IMR-90 (cell line): ENCODE results near the gene PDGFC. TPM values are rescaled to one million over a fixed set of nuclear protein-coding genes. Genes with fewer than 3 reads are reported as not detected.

Experiments
- ATAC-seq: fragments of 200-7000 bp; cut with Tn5 transposase; 2 replicates; pipeline ENCODE4 v1.9.1; 2020; ENCODE audit warnings: low read depth, mild to moderate bottlenecking, moderate library complexity
- BruUV-seq: library from RNA; stranded (reverse); fragments of 400-500 nt; replicated peaks from 2 replicates; lab custom pipeline; 2021; lab: Mats Ljungman, UMichigan
- CTCF ChIA-PET: fragments of 300-600 bp; formaldehyde crosslinking; extraction: SDS; loops from one replicate; lab custom pipeline; 2021; ENCODE audit warnings: antibody characterized with exemption; lab: Yijun Ruan, JAX
- POLR2A ChIA-PET: fragments of 300-600 bp; sonication (Branson Sonifier 250); formaldehyde crosslinking; loops from one replicate; lab custom pipeline; 2022; ENCODE audit warnings: antibody characterized with exemption; ENCODE audit not compliant: unreplicated experiment; lab: Charles Lee
- DNase-seq: peaks from one replicate; pipeline ENCODE4 v3.0.0; 2013
- H2AFZ ChIP-seq: replicated peaks from 2 replicates; pipeline ENCODE3; 2013; ENCODE audit warnings: low read length, mild to moderate bottlenecking; ENCODE audit not compliant: poor library complexity
- H2AK5ac ChIP-seq: 2 replicates; pipeline ENCODE4 v1.6.1; 2013; ENCODE audit warnings: low read depth, low read length, inconsistent platforms
- H2AK9ac ChIP-seq: replicated peaks from 2 replicates; pipeline ENCODE3; 2013; ENCODE audit warnings: mild to moderate bottlenecking, low read depth, low read length, moderate library complexity; ENCODE audit not compliant: poor library complexity
- H2BK120ac ChIP-seq: 2 replicates; pipeline ENCODE4 v1.6.1; 2013; ENCODE audit warnings: low read depth, low read length, inconsistent platforms
- H2BK15ac ChIP-seq: 3 replicates; pipeline ENCODE4 v1.6.1; 2013; ENCODE audit warnings: low read depth, low read length, inconsistent platforms
- H2BK20ac ChIP-seq: 2 replicates; pipeline ENCODE4 v1.6.1; 2013; ENCODE audit warnings: low read depth, mild to moderate bottlenecking, inconsistent platforms, low read length, moderate library complexity
- H2BK5ac ChIP-seq: 2 replicates; pipeline ENCODE4 v1.6.1; 2013; ENCODE audit warnings: mild to moderate bottlenecking, low read depth, low read length, inconsistent platforms; ENCODE audit not compliant: poor library complexity, severe bottlenecking
- H3K14ac ChIP-seq: replicated peaks from 2 replicates; pipeline ENCODE4 v1.6.1; 2013; ENCODE audit warnings: low read depth, low read length, inconsistent platforms
- H3K18ac ChIP-seq: 2 replicates; pipeline ENCODE4 v1.6.1; 2013; ENCODE audit warnings: low read depth, low read length, control low read depth
- H3K23ac ChIP-seq: 2 replicates; pipeline ENCODE4 v1.6.1; 2013; ENCODE audit warnings: low read depth, low read length, inconsistent platforms
- H3K27ac ChIP-seq: 2 replicates; pipeline ENCODE4 v1.5.1; 2013; ENCODE audit warnings: mild to moderate bottlenecking, control low read depth, low read length; ENCODE audit not compliant: insufficient read depth
- H3K27me3 ChIP-seq: 2 replicates; pipeline ENCODE4 v1.6.1; 2013; ENCODE audit warnings: low read length; ENCODE audit not compliant: control insufficient read depth, insufficient read depth
- H3K36me3 ChIP-seq: 2 replicates; pipeline ENCODE4 v1.6.1; 2013; ENCODE audit warnings: low read length, mixed read lengths; ENCODE audit not compliant: control insufficient read depth, insufficient read depth
- H3K4ac ChIP-seq: 2 replicates; pipeline ENCODE4 v1.6.1; 2013; ENCODE audit warnings: low read depth, low read length, inconsistent platforms
- H3K4me1 ChIP-seq: 2 replicates; pipeline ENCODE4 v1.6.1; 2013; ENCODE audit warnings: low read length, mixed read lengths; ENCODE audit not compliant: control insufficient read depth, insufficient read depth
- H3K4me2 ChIP-seq: 2 replicates; pipeline ENCODE4 v1.6.1; 2013; ENCODE audit warnings: low read depth, mild to moderate bottlenecking, control low read depth, low read length, moderate library complexity
- H3K4me3 ChIP-seq: 2 replicates; pipeline ENCODE4 v1.5.1; 2013; ENCODE audit warnings: low read depth, mild to moderate bottlenecking, control low read depth, low read length, moderate library complexity; ENCODE audit not compliant: insufficient read depth
- H3K56ac ChIP-seq: 2 replicates; pipeline ENCODE4 v1.6.1; 2013; ENCODE audit warnings: low read length, inconsistent platforms; ENCODE audit not compliant: insufficient read depth; ENCODE audit errors: extremely low read depth
- H3K79me1 ChIP-seq, 2 experiments: 2 replicates each; pipeline ENCODE4 v1.6.1; 2013; ENCODE audit warnings: low read length in 2 of 2, inconsistent platforms in 1 of 2, low read depth in 1 of 2
- H3K9ac ChIP-seq: 2 replicates; pipeline ENCODE4 v1.6.1; 2013; ENCODE audit warnings: low read depth, low read length, control low read depth
- H3K9me1 ChIP-seq: 2 replicates; pipeline ENCODE4 v1.6.1; 2013; ENCODE audit warnings: low read length, inconsistent platforms; ENCODE audit not compliant: insufficient read depth
- H3K9me3 ChIP-seq: 2 replicates; pipeline ENCODE4 v1.6.1; 2013; ENCODE audit warnings: low read length; ENCODE audit not compliant: control insufficient read depth, insufficient read depth
- H4K20me1 ChIP-seq: 2 replicates; pipeline ENCODE4 v1.6.1; 2013; ENCODE audit warnings: low read length, inconsistent platforms; ENCODE audit not compliant: insufficient read depth
- H4K5ac ChIP-seq: 2 replicates; pipeline ENCODE4 v1.6.1; 2013; ENCODE audit warnings: mild to moderate bottlenecking, low read depth, low read length, control low read depth
- H4K8ac ChIP-seq, 2 experiments: 2 replicates each; pipeline ENCODE4 v1.6.1; 2013; ENCODE audit warnings: low read depth in 2 of 2, low read length in 2 of 2, control low read depth in 1 of 2, inconsistent platforms in 1 of 2
- H4K91ac ChIP-seq: 2 replicates; pipeline ENCODE4 v1.6.1; 2013; ENCODE audit warnings: low read depth, low read length, inconsistent platforms; ENCODE audit not compliant: insufficient read depth
- CEBPB ChIP-seq: IDR thresholded peaks from 2 replicates; pipeline ENCODE4 v1.6.1; 2012; ENCODE audit warnings: low read depth, low read length, improper control_type of control experiment
- CHD1 ChIP-seq: IDR thresholded peaks from 2 replicates; pipeline ENCODE4 v1.6.1; 2012; ENCODE audit warnings: low read depth, low read length, improper control_type of control experiment
- ELK1 ChIP-seq: fragments of 150-350 bp; IDR thresholded peaks from 2 replicates; pipeline ENCODE4 v1.6.1; 2016; ENCODE audit warnings: low read depth, mild to moderate bottlenecking, low read length, moderate library complexity, borderline replicate concordance
- FOS ChIP-seq: fragments of 150-350 bp; IDR thresholded peaks from 2 replicates; pipeline ENCODE4 v1.6.1; 2016; ENCODE audit warnings: low read depth, low read length
- MAZ ChIP-seq: IDR thresholded peaks from 2 replicates; pipeline ENCODE4 v1.6.1; 2012; ENCODE audit warnings: low read depth, mild to moderate bottlenecking, low read length, improper control_type of control experiment, moderate library complexity, borderline replicate concordance
- NFE2L2 ChIP-seq: fragments of 150-350 bp; IDR thresholded peaks from 2 replicates; pipeline ENCODE4 v1.6.1; 2016; ENCODE audit warnings: low read depth, mild to moderate bottlenecking, low read length
- RAD21 ChIP-seq: IDR thresholded peaks from 2 replicates; pipeline ENCODE4 v1.6.1; 2012; ENCODE audit warnings: low read length, improper control_type of control experiment
- RCOR1 ChIP-seq: IDR thresholded peaks from 2 replicates; pipeline ENCODE4 v1.6.1; 2012; ENCODE audit warnings: mild to moderate bottlenecking, low read length, improper control_type of control experiment; ENCODE audit not compliant: insufficient replicate concordance
- SMC3 ChIP-seq: fragments of 150-350 bp; IDR thresholded peaks from 2 replicates; pipeline ENCODE4 v1.6.1; 2016; ENCODE audit warnings: low read depth, mild to moderate bottlenecking, antibody characterized with exemption, low read length, moderate library complexity
- USF2 ChIP-seq: fragments of 150-350 bp; IDR thresholded peaks from 2 replicates; pipeline ENCODE4 v1.6.1; 2017; ENCODE audit warnings: mild to moderate bottlenecking, antibody characterized with exemption, low read length, low read depth
- WGBS, 2 experiments: methylation state at CpG; one replicate each; pipeline versions ENCODE4 v1.1.5 to v1.1.7; 2013; ENCODE audit warnings: missing lambda C conversion rate in 2 of 2; ENCODE audit not compliant: insufficient read length in 1 of 2; ENCODE audit errors: extremely low coverage in 2 of 2; 5-methylcytosine and 5-hydroxymethylcytosine counted together
- dilution Hi-C: fragments of 300-500 bp; cut with HindIII; formaldehyde crosslinking; loops from one replicate; pipeline ENCODE4 v1.14.3; 2018; ENCODE audit warnings: low sequenced_read_pairs; ENCODE audit not compliant: unreplicated experiment
- in situ Hi-C: fragments of 300-500 bp; cut with MboI; formaldehyde crosslinking; loops from 3 replicates; pipeline ENCODE4 v1.14.3; 2019; ENCODE audit warnings: low sequenced_read_pairs, inconsistent platforms, mixed read lengths
- intact Hi-C: fragments of 100-400 bp; cut with micrococcal nuclease; formaldehyde crosslinking; loops from 2 replicates; pipeline ENCODE4 v1.10.0; 2022
- polyA plus RNA-seq, 3 experiments: library from polyadenylated mRNA; depleted of rRNA; stranded (reverse); fragments of >200 nt; gene quantifications; 2 replicates each; pipeline ENCODE4 v1.2.3, GENCODE V29; 2012; ENCODE audit warnings: low replicate concordance in 1 of 3
- total RNA-seq: library from RNA; depleted of rRNA; stranded (reverse); fragments of >200 nt; gene quantifications from 2 replicates; pipeline ENCODE4 v1.2.3, GENCODE V29; 2012

Gene PDGFC
- total and polyA plus RNA-seq, 2 of the 4 experiments (the other 2 are of a cell fraction) = 19.8 to 90.7 TPM

GRCh38 chr4:156906325-156906724 lies 65.3 kb downstream of the PDGFC start:
- TF ChIP-seq CEBPB (no peak), CHD1 (no peak), NFE2L2 (no peak), USF2 (no peak), FOS (no peak), RCOR1 (no peak), SMC3 (no peak), RAD21 (no peak), ELK1 (no peak), MAZ (no peak)

More at GRCh38 chr4:156906325-156906724, 65.3 kb downstream of the PDGFC start:
- Histone ChIP-seq H2BK20ac (no peak overlapping the region), H4K5ac (no peak overlapping the region), H2AK9ac (no peak overlapping the region), H3K4me1 (peaks cover 2% of the 10 kb centered on the region; the same call in 1 of the 2 replicates), H2AK5ac (no peak overlapping the region), H3K23ac (no peak overlapping the region), H3K36me3 (no peaks in the 10 kb centered on the region), H3K56ac (no peak overlapping the region), H3K27me3 (no peaks in the 10 kb centered on the region), H3K18ac (no peak overlapping the region), H3K79me1 (peaks cover 21 to 33% of the 10 kb centered on the region in 2 experiments; a peak in 3 of 4 replicates), H3K14ac (no peak overlapping the region), H2BK5ac (no peak overlapping the region), H2BK15ac (no peak overlapping the region), H2AFZ (no peak overlapping the region), H3K9me3 (no peaks in the 10 kb centered on the region), H3K27ac (no peak overlapping the region), H4K8ac (no peak overlapping the region), H3K4me2 (no peak overlapping the region), H2BK120ac (no peak overlapping the region), H3K9ac (no peak overlapping the region), H4K20me1 (peaks cover 15% of the 10 kb centered on the region; the same call in 1 of the 2 replicates), H3K4me3 (no peak overlapping the region), H3K4ac (no peak overlapping the region), H3K9me1 (peaks cover 4% of the 10 kb centered on the region; the same call in 1 of the 2 replicates), H4K91ac (no peak overlapping the region)
- no CpG with 5 or more reads among the region's 2 CpGs for WGBS, 2 experiments
- ATAC-seq (no peak), DNase-seq (no peak)
- CTCF ChIA-PET = no interaction called here
- intact Hi-C loops (no loop called here), in situ Hi-C loops (no loop called here), dilution Hi-C loops (no loop called here)
- BruUV-seq = no TSS peak
- POLR2A ChIA-PET = no interaction called here
